ENCODE measurements around the gene EPS8L2. TPM values are rescaled to one million over a fixed set of nuclear protein-coding genes. Genes with fewer than 3 reads are reported as not detected.

EPS8L2 gene
- total and polyA plus RNA-seq, 2 of the 4 experiments (the other 2 are of a cell fraction) = 17.2 to 39.4 TPM

DNA sequence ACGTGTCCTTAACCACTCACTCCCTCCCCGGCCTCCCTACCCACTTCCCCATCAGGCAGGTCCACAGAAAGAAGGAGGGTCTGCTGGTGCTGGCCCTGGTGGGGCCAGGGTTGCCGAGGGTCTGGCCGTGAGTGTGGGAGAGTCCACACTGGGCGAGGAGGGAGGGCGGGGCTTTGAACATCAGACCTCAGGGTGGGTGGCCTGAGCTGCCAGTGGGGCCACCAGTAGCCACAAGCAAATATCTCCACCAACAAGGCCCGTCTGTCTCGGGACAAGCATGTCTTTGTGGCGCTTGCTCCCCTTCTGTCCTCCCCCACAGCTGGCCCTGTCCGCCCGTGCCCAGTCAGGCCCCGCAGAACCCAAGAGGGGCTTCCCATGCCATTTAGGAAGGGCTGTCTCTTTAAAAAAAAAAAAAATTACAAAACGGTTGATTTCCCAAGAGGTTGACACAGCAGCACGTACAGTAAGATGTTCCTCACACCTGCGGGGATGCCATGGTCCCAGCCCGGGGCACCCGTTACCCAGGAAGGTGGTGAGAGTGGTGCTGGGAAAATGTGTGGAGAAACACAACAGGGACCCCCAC is 23.6 kb downstream of the EPS8L2 start:
- H3K9ac ChIP-seq (ENCODE audit: low read depth, low read length) = no peak overlapping the region
- no peak overlapping the region for H2AK5ac ChIP-seq (ENCODE audit: low read depth, low read length)
- no peak overlapping the region for H3K18ac ChIP-seq (ENCODE audit: low read depth, low read length)
- dilution Hi-C loops (cut with HindIII; ENCODE audit: low sequenced_read_pairs, unreplicated experiment) = no loop called here
- 50% methylated on average over 2 of the region's 17 CpGs; no CpG with 5 or more reads in 1 of the 2 experiments for WGBS, 2 experiments (ENCODE audit: extremely low coverage in 2 of 2, insufficient read length in 1 of 2)
- in situ Hi-C loops (cut with MboI; ENCODE audit: low sequenced_read_pairs) = no loop called here
- H3K79me1 ChIP-seq (ENCODE audit: low read depth in 1 of 2, low read length in 2 of 2) = no peaks in the 10 kb centered on the region
- no peak overlapping the region for H3K4me2 ChIP-seq (ENCODE audit: low read depth, low read length)
- H2AK9ac ChIP-seq (replicated peaks; ENCODE audit: low read depth, low read length, poor library complexity) = no peak overlapping the region
- H3K36me3 ChIP-seq (ENCODE audit: control insufficient read depth, insufficient read depth, low read length) = no peaks in the 10 kb centered on the region
- POLR2A ChIA-PET (ENCODE audit: unreplicated experiment) = no interaction called here
- H4K20me1 ChIP-seq (ENCODE audit: insufficient read depth, low read length) = no peaks in the 10 kb centered on the region
- H4K8ac ChIP-seq (ENCODE audit: low read depth in 2 of 2, low read length in 2 of 2) = no peak overlapping the region
- CTCF ChIA-PET = no interaction called here
- no peaks in the 10 kb centered on the region for H3K9me1 ChIP-seq (ENCODE audit: insufficient read depth, low read length)
- H3K27ac ChIP-seq (ENCODE audit: insufficient read depth, low read length) = no peak overlapping the region
- no peak overlapping the region for H2BK5ac ChIP-seq (ENCODE audit: low read depth, low read length, poor library complexity, severe bottlenecking)
- H2AFZ ChIP-seq (replicated peaks; ENCODE audit: low read length, poor library complexity) = peak overlapping the region; percentile 48
- H3K27me3 ChIP-seq (ENCODE audit: control insufficient read depth, insufficient read depth, low read length) = peaks cover 15% of the 10 kb centered on the region; the same call in 1 of the 2 replicates
- no TSS peak for BruUV-seq (replicated peaks)
- H3K14ac ChIP-seq (replicated peaks; ENCODE audit: low read depth, low read length) = no peak overlapping the region
- no peaks in the 10 kb centered on the region for H3K9me3 ChIP-seq (ENCODE audit: control insufficient read depth, insufficient read depth, low read length)
- no peak overlapping the region for H3K4me3 ChIP-seq (ENCODE audit: insufficient read depth, low read depth, low read length)
- H4K91ac ChIP-seq (ENCODE audit: insufficient read depth, low read depth, low read length) = no peak overlapping the region
- H3K56ac ChIP-seq (ENCODE audit: extremely low read depth, insufficient read depth, low read length) = no peak overlapping the region
- no peak overlapping the region for H3K4ac ChIP-seq (ENCODE audit: low read depth, low read length)
- no peak overlapping the region for H2BK15ac ChIP-seq (ENCODE audit: low read depth, low read length)
- no peak overlapping the region for H2BK120ac ChIP-seq (ENCODE audit: low read depth, low read length)
- no peak for ATAC-seq (ENCODE audit: low read depth)
- no peak for DNase-seq
- H2BK20ac ChIP-seq (ENCODE audit: low read depth, low read length) = no peak overlapping the region
- no peak overlapping the region for H3K23ac ChIP-seq (ENCODE audit: low read depth, low read length)
- TF ChIP-seq, protein P1, sequence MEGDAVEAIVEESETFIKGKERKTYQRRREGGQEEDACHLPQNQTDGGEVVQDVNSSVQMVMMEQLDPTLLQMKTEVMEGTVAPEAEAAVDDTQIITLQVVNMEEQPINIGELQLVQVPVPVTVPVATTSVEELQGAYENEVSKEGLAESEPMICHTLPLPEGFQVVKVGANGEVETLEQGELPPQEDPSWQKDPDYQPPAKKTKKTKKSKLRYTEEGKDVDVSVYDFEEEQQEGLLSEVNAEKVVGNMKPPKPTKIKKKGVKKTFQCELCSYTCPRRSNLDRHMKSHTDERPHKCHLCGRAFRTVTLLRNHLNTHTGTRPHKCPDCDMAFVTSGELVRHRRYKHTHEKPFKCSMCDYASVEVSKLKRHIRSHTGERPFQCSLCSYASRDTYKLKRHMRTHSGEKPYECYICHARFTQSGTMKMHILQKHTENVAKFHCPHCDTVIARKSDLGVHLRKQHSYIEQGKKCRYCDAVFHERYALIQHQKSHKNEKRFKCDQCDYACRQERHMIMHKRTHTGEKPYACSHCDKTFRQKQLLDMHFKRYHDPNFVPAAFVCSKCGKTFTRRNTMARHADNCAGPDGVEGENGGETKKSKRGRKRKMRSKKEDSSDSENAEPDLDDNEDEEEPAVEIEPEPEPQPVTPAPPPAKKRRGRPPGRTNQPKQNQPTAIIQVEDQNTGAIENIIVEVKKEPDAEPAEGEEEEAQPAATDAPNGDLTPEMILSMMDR (conservative IDR thresholded peaks at IDR 0.05; ENCODE audit: low read depth, low read length) = no peak
- no peak for TF ChIP-seq CEBPB (IDR thresholded peaks at IDR 0.05; ENCODE audit: low read depth, low read length)
- no peak overlapping the region for H4K5ac ChIP-seq (ENCODE audit: low read depth, low read length)
- intact Hi-C loops (cut with micrococcal nuclease) = loop anchor here (10.0 kb wide), 1 partner anchor 175 kb away; no protein-coding TSS in a partner anchor
- H3K4me1 ChIP-seq (ENCODE audit: control insufficient read depth, insufficient read depth, low read length) = peaks cover 6% of the 10 kb centered on the region
